GM12878 (cell line): ENCODE measurements around the gene AFMID. TPM values are rescaled to one million over a fixed set of nuclear protein-coding genes. Genes with fewer than 3 reads are reported as not detected.

Experiments used
- CBX3 ChIP-seq: fragments of 200-600 bp; sonication (generic); IDR thresholded peaks from 2 replicates; pipeline ENCODE4 v1.6.1; 2016; ENCODE audit warnings: low read depth, borderline replicate concordance
- E2F8 ChIP-seq: fragments of 450-650 bp; IDR thresholded peaks from 2 replicates; pipeline ENCODE4 v1.6.1; 2018; ENCODE audit warnings: mild to moderate bottlenecking, low read depth, moderate library complexity; ENCODE audit not compliant: partially characterized antibody
- FOXK2 ChIP-seq: fragments of 450-650 bp; IDR thresholded peaks from 2 replicates; pipeline ENCODE4 v1.6.1; 2017; ENCODE audit warnings: mild to moderate bottlenecking, moderate library complexity
- GATAD2B ChIP-seq: fragments of 450-650 bp; conservative IDR thresholded peaks from 2 replicates; pipeline ENCODE4 v1.6.1; 2017; ENCODE audit warnings: low read depth, mild to moderate bottlenecking, moderate library complexity
- HCFC1 ChIP-seq: fragments of 150-350 bp; IDR thresholded peaks from 2 replicates; pipeline ENCODE4 v1.6.1; 2014; ENCODE audit warnings: low read length
- JUND ChIP-seq: IDR thresholded peaks from 2 replicates; pipeline ENCODE4 v1.6.1; 2012; ENCODE audit warnings: low read depth, mild to moderate bottlenecking, low read length, improper control_type of control experiment, moderate library complexity
- MYB ChIP-seq: fragments of 150-350 bp; IDR thresholded peaks from 2 replicates; pipeline ENCODE4 v1.6.1; 2014; ENCODE audit warnings: mild to moderate bottlenecking, low read depth, low read length, borderline replicate concordance
- NR2C1 ChIP-seq: fragments of 450-650 bp; IDR thresholded peaks from 2 replicates; pipeline ENCODE4 v1.6.1; 2017; ENCODE audit warnings: antibody characterized with exemption, mild to moderate bottlenecking, moderate library complexity
- NR2C2 ChIP-seq: IDR thresholded peaks from 2 replicates; pipeline ENCODE4 v1.6.1; 2011; ENCODE audit warnings: borderline replicate concordance, low read depth; ENCODE audit not compliant: control insufficient read depth, insufficient read length
- POLR2A ChIP-seq: IDR thresholded peaks from 2 replicates; pipeline ENCODE4 v1.6.1; 2011; ENCODE audit warnings: low read depth, mild to moderate bottlenecking, low read length
- POLR2AphosphoS5 ChIP-seq: IDR thresholded peaks from 2 replicates; pipeline ENCODE4 v1.6.1; 2011; ENCODE audit warnings: mild to moderate bottlenecking, low read length, inconsistent platforms
- POU2F2 ChIP-seq: IDR thresholded peaks from 3 replicates; pipeline ENCODE4 v1.6.1; 2011; ENCODE audit warnings: low read depth, mild to moderate bottlenecking, low read length, borderline replicate concordance
- RAD51 ChIP-seq: fragments of 450-650 bp; IDR thresholded peaks from 2 replicates; pipeline ENCODE4 v1.6.1; 2016; ENCODE audit warnings: moderate library complexity, mild to moderate bottlenecking, inconsistent platforms
- TCF3 ChIP-seq: IDR thresholded peaks from 2 replicates; pipeline ENCODE4 v1.6.1; 2012; ENCODE audit warnings: low read depth, mild to moderate bottlenecking, low read length, borderline replicate concordance; ENCODE audit not compliant: insufficient read depth
- ZBED1 ChIP-seq: IDR thresholded peaks from 2 replicates; pipeline ENCODE4 v1.6.1; 2016; ENCODE audit warnings: borderline replicate concordance
- ZBTB33 ChIP-seq: fragments of 450-650 bp; IDR thresholded peaks from 2 replicates; pipeline ENCODE4 v1.6.1; 2017; ENCODE audit warnings: mild to moderate bottlenecking
- ZNF24 ChIP-seq: fragments of 450-650 bp; IDR thresholded peaks from 2 replicates; pipeline ENCODE4 v1.6.1; 2017; ENCODE audit warnings: antibody characterized with exemption, mild to moderate bottlenecking
- ZNF274 ChIP-seq: IDR thresholded peaks from one replicate; pipeline ENCODE4 v1.8.0; 2011; ENCODE audit not compliant: insufficient read length, insufficient read depth
- ZNF592 ChIP-seq: fragments of 450-650 bp; IDR thresholded peaks from 2 replicates; pipeline ENCODE4 v1.6.1; 2017; ENCODE audit warnings: mild to moderate bottlenecking, moderate library complexity
- polyA plus RNA-seq, 11 experiments: library from polyadenylated mRNA; depleted of rRNA in 4 of 11; unstranded in 6 of 11; stranded (reverse) in 5 of 11; fragments of >200 nt; fragmentation: Nextera tagmentation in 4 of 11; fragmentation: Illumina TruSeq in 1 of 11; extraction: Ambion mirVana in 4 of 11; extraction: Trizol in 1 of 11; gene quantifications; 1 replicate in 1 of 11; 2 replicates in 10 of 11; pipeline versions ENCODE4 v1.2.1 to v1.2.3, GENCODE V29; 2011 to 2016; ENCODE audit warnings: inconsistent platforms in 2 of 11, missing spikeins in 2 of 11, low read depth in 1 of 11
- total RNA-seq, 4 experiments: library from RNA; depleted of rRNA in 3 of 4; stranded (reverse); fragments of >200 nt in 3 of 4; fragmentation: Illumina TruSeq in 1 of 4; extraction: Trizol in 1 of 4; gene quantifications; 2 replicates each; pipeline versions ENCODE4 v1.2.1 to v1.2.3, GENCODE V29; 2013 to 2021
- TF ChIP-seq, protein P1 (sequence below): IDR thresholded peaks from 2 replicates; pipeline ENCODE4 v1.6.1; 2012; ENCODE audit warnings: low read depth, low read length, improper control_type of control experiment
- TF ChIP-seq, protein P2 (sequence below): fragments of 450-650 bp; IDR thresholded peaks from 2 replicates; pipeline ENCODE4 v1.6.1; 2016; ENCODE audit warnings: mild to moderate bottlenecking

AFMID gene
- total and polyA plus RNA-seq, 10 of the 15 experiments (the other 5 are each of a cell fraction or from before 2014, with no cell fraction given) = 36.1 to 98.8 (median 51.6) TPM

DNA sequence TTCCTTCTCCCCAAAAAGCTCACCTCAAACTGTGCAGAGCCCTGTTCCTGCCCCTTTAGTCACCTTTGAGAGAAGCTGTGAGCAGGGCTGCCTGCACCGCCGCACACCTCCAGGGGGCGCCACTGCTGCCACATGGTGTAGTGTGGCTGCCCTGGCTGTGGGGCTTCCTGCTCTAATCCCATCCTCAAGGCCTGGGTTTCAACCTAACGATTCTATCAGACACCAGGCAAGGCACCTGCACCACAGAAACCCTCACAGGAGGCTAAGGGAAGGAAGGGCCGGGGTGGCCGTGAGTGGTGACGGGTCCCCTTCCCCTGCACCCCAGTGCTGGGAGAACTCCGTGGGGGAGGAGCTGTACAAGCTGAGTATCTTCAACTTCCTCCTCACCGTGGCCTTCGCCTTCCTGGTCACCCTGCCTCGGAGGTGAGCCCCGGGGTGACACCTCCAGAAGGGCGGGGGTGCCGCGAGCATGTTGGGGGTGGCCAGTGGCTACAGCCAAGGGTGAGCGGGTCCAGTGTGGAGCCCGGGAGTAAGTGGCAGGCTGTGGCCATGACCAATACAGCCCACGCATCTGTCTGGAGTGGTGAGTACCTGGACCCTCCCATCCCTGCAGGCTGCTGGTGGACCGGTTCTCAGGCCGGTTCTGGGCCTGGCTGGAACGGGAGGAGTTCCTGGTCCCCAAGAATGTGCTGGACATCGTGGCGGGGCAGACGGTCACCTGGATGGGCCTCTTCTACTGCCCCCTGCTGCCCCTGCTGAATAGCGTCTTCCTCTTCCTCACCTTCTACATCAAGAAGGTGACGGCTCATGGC lies 49.6 kb upstream of the AFMID start (continued):
- no peak for TF ChIP-seq ZNF592
- 0 out of 2 replicates have a peak, but pooled peaks have one; percentile 22 for TF ChIP-seq TCF3
- TF ChIP-seq ZBED1 = no peak
- TF ChIP-seq GATAD2B = peak; percentile 60; the same call in 1 of the 2 replicates
- no peak for TF ChIP-seq MYB
- TF ChIP-seq POLR2A = peak; percentile 70
- TF ChIP-seq FOXK2 = no peak
- TF ChIP-seq, protein P1, sequence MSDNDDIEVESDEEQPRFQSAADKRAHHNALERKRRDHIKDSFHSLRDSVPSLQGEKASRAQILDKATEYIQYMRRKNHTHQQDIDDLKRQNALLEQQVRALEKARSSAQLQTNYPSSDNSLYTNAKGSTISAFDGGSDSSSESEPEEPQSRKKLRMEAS = no peak
- no peak for TF ChIP-seq ZNF274
- TF ChIP-seq NR2C2 = no peak
- TF ChIP-seq CBX3 = no peak
- TF ChIP-seq E2F8 = no peak
- TF ChIP-seq, protein P2, sequence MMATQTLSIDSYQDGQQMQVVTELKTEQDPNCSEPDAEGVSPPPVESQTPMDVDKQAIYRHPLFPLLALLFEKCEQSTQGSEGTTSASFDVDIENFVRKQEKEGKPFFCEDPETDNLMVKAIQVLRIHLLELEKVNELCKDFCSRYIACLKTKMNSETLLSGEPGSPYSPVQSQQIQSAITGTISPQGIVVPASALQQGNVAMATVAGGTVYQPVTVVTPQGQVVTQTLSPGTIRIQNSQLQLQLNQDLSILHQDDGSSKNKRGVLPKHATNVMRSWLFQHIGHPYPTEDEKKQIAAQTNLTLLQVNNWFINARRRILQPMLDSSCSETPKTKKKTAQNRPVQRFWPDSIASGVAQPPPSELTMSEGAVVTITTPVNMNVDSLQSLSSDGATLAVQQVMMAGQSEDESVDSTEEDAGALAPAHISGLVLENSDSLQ = no peak
- TF ChIP-seq NR2C1 = no peak
- TF ChIP-seq POLR2AphosphoS5 = no peak
- TF ChIP-seq HCFC1 = no peak
- no peak; the same call in 2 of the 3 replicates for TF ChIP-seq POU2F2
- TF ChIP-seq ZNF24 = no peak
- no peak for TF ChIP-seq JUND
- no peak for TF ChIP-seq RAD51
- TF ChIP-seq ZBTB33 = peak; percentile 87
